Spleen (tissue), 7 donors: ENCODE measurements around the gene HS2ST1.

Experiments
- POLR2A ChIP-seq, 3 donors: fragments of 450-650 bp; IDR thresholded peaks; one replicate each; pipeline ENCODE4 v1.5.1; 2017; ENCODE audit warnings: antibody characterized with exemption in 3 of 3, mild to moderate bottlenecking in 1 of 3
- TF ChIP-seq, protein P1 (sequence below), 11 experiments: fragments of 200-600 bp in 7 of 11; fragments of 450-650 bp in 4 of 11; sonication (generic) in 4 of 11; IDR thresholded peaks in 8 of 11; conservative IDR thresholded peaks in 3 of 11; 1 replicate in 7 of 11; 2 replicates in 4 of 11; pipeline versions ENCODE4 v1.4.0 to v1.8.0; 2016 to 2021; ENCODE audit warnings: antibody characterized with exemption in 11 of 11, inconsistent platforms in 4 of 11, mild to moderate bottlenecking in 1 of 11
- donor health status: DM: no; HTN: no; CAD: no; lungs with moderate emphysema.
- donor health status: DM: no; HTN: no; CAD: no.
- donor health status: DM: no; HTN: no; CAD: no.

DNA sequence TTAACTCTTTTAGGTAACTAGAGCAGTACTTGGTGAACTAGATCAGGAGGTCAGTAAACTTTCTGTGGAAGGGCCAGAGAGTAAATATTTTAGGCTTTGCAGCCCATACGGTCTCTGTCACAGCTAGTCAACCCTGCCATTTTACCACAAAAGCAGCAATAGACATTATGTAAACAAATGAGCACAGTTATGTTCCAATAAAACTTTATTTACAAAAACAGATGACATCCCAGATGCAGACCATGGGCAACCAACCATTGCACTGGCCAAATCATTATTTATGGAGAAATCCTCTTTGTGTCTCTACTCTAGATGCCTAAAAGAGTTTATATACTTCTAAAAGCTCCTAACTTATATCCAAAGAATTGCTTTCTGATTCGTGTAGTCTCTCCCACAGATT is 192.4 kb downstream of the HS2ST1 start:
- no peak for TF ChIP-seq POLR2A (IDR thresholded peaks at IDR 0.05)
- TF ChIP-seq, protein P1, sequence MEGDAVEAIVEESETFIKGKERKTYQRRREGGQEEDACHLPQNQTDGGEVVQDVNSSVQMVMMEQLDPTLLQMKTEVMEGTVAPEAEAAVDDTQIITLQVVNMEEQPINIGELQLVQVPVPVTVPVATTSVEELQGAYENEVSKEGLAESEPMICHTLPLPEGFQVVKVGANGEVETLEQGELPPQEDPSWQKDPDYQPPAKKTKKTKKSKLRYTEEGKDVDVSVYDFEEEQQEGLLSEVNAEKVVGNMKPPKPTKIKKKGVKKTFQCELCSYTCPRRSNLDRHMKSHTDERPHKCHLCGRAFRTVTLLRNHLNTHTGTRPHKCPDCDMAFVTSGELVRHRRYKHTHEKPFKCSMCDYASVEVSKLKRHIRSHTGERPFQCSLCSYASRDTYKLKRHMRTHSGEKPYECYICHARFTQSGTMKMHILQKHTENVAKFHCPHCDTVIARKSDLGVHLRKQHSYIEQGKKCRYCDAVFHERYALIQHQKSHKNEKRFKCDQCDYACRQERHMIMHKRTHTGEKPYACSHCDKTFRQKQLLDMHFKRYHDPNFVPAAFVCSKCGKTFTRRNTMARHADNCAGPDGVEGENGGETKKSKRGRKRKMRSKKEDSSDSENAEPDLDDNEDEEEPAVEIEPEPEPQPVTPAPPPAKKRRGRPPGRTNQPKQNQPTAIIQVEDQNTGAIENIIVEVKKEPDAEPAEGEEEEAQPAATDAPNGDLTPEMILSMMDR (IDR thresholded peaks at IDR 0.05 in 8 of 11, conservative IDR thresholded peaks at IDR 0.05 in 3 of 11), result no peak
